ENCODE measurements around the gene SMC5. TPM values are rescaled to one million over a fixed set of nuclear protein-coding genes. Genes with fewer than 3 reads are reported as not detected.
"Not testable (repeated sequence)": the region's sequence is repeated elsewhere in the genome, so short reads cannot be mapped to it uniquely, and the experiment has no call there.

Gene SMC5
- total RNA-seq, 2 donors from 2014 or later: 32.6 to 47.1 TPM

DNA sequence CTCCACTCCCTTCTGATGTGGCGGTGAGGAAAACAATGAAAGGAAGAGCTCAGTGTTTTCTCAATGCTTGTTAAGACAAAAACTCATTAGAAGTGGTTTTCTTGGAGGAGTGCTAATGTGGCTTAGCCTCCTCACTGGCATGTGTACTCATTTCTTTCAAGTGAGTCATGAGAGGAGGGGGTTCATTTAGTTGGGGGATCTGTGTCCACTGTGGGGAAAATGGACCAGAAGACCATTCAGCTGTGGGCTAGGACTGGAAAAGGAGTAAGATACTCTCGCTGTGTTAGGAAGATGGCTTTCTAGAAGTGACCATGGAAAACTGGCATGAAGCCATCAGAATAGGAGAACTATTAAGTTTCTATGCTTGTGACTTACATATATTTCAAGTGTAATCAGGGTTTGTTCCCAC, 132.2 kb downstream of the SMC5 start:
- H3K36me3 Mint-ChIP-seq: peaks cover 4% of the 10 kb centered on the region
- H3K4me1 Mint-ChIP-seq (ENCODE audit: low read depth in 2 of 2): peaks cover 33 to 43% of the 10 kb centered on the region in 2 donors
- DNase-seq (ENCODE audit: low spot score) (no peak), ATAC-seq (no peak)
- no peak overlapping the region for H3K4me3 Mint-ChIP-seq
- no peaks in the 10 kb centered on the region for H3K27me3 Mint-ChIP-seq
- peak overlapping the region; percentile 52 to 78 for H3K27ac Mint-ChIP-seq
- no peaks in the 10 kb centered on the region for H3K9me3 Mint-ChIP-seq

DNA sequence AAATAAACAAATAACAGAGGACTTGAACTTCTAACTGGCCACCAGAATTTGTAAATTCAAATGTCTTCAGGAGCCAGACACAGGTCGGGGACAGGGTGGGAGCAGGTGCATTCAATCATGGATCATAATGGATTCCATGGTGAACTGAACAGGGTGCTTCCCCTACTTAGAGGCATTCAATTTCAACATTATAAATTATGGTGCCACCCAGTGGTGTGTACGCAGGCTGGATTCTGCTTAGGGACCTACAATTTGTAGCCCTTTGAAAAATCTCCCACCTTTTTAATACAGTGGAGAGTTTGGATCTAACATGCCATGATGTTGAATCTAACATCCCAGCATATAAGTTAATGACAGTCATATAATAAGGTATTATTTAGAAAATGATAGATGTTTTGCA, 133.4 kb downstream of the SMC5 start:
- ATAC-seq (peak in 1 of 2 donors; percentile 66), DNase-seq (ENCODE audit: low spot score) (no peak)

DNA sequence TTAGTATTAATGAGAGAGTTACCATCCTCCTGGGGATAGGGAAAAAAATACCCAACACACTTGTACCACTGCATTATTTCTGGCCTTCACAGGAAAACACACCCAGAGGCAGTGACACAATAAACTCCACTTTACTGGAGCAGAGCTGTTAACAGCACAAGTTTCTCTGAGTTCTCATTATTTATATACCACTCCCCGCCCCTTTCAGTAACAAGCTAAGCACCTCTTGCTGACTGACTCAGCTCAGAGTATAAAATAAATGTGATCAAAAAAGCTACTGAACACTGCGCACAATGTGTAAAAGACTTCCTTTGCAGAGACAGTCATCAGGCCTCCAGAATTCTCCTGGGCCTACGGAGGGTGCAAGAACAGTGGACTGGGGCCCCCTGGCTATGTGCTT, 134.1 kb downstream of the SMC5 start:
- Mint-ChIP-seq H3K4me1 (ENCODE audit: low read depth in 2 of 2) (peaks cover 40 to 46% of the 10 kb centered on the region in 2 donors), H3K36me3 (no peaks in the 10 kb centered on the region), H3K9me3 (no peaks in the 10 kb centered on the region), H3K4me3 (no peak overlapping the region), H3K27me3 (no peaks in the 10 kb centered on the region), H3K27ac (peak overlapping the region; percentile 24 to 86)
- no peak for ATAC-seq
- DNase-seq (ENCODE audit: low spot score): no peak

More for the DNA sequence above, 133.4 kb downstream of the SMC5 start:
- H3K9me3 Mint-ChIP-seq: no peaks in the 10 kb centered on the region
- H3K4me1 Mint-ChIP-seq (ENCODE audit: low read depth in 2 of 2): peaks cover 34 to 40% of the 10 kb centered on the region in 2 donors
- H3K27me3 Mint-ChIP-seq: no peaks in the 10 kb centered on the region
- peak overlapping the region; percentile 24 to 86 for H3K27ac Mint-ChIP-seq
- H3K4me3 Mint-ChIP-seq: no peak overlapping the region
- no peaks in the 10 kb centered on the region for H3K36me3 Mint-ChIP-seq

DNA sequence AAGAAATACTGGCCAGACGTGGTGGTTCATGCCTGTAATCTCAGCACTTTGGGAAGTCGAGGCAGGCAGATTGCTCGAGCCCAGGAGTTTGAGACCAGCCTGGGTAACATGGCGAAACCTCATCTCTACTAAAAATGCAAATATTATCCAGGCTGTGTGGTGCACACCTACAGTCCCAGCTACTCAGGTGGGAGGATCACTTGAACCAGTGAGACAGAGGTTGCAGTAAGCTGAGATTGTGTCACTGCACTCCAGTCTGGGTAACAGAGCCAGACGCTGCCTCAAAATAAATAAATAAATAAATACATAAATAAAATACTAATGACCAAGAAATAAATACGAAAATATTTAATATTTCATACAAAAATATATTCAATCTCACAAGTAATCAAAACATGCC, 136.9 kb downstream of the SMC5 start:
- H3K4me3 Mint-ChIP-seq: no peak overlapping the region
- DNase-seq (ENCODE audit: low spot score): no peak
- H3K4me1 Mint-ChIP-seq (ENCODE audit: low read depth in 2 of 2): peaks cover 46 to 48% of the 10 kb centered on the region in 2 donors
- no peaks in the 10 kb centered on the region for H3K27me3 Mint-ChIP-seq
- ATAC-seq: no peak
- peak overlapping the region in 1 of 2 donors; percentile 42 for H3K27ac Mint-ChIP-seq
- no peaks in the 10 kb centered on the region for H3K36me3 Mint-ChIP-seq
- H3K9me3 Mint-ChIP-seq: no peaks in the 10 kb centered on the region

DNA sequence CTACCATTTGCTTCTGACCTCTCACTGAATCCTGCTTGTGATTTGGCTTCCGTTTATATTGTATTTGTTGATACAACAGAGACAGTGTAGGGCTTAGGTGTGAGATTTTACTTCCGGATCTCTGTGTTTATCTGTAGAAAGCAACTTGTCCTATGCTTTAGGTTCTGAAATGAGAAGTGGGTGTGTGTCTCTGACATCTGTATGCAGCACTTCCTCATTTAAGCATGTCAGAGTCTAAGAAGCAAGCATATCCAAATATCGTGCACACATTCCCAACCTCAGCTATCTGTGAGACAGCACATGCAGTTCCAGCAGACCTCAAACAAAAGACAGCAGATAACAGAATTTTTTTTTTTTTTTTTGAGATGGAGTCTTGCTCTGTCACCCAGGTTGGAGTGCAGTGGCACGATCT, 139.4 kb downstream of the SMC5 start:
- DNase-seq (ENCODE audit: low spot score) (no peak), ATAC-seq (peak; percentile 81 to 94)
- Mint-ChIP-seq H3K4me3 (peak overlapping the region; percentile 70), H3K36me3 (no peaks in the 10 kb centered on the region), H3K27ac (peak overlapping the region; percentile 51 to 78), H3K4me1 (ENCODE audit: low read depth in 2 of 2) (peaks cover 30 to 31% of the 10 kb centered on the region in 2 donors), H3K9me3 (no peaks in the 10 kb centered on the region), H3K27me3 (no peaks in the 10 kb centered on the region)

DNA sequence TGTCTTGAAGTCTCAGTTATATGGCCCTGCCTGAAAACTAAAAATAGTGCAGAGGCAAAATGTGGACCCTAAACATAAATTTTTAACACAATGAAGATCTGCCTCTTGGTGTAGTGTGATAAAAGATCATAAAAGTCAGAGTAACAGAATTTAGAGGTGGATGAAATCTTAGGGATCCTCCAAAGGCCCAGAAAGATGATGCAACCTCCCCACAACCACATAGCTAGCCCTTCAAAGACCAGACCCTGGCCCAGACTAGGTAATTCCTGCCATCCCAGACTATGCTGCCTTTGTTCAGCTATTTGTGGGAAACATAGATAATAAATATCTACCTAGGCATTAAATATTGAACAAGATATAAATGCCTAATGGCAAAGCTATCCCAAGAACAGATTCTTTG, 140.4 kb downstream of the SMC5 start:
- H3K4me1 Mint-ChIP-seq (ENCODE audit: low read depth in 2 of 2): peaks cover 30 to 33% of the 10 kb centered on the region in 2 donors
- H3K9me3 Mint-ChIP-seq: no peaks in the 10 kb centered on the region
- H3K36me3 Mint-ChIP-seq: no peaks in the 10 kb centered on the region
- H3K27me3 Mint-ChIP-seq: no peaks in the 10 kb centered on the region
- H3K27ac Mint-ChIP-seq: peak overlapping the region; percentile 57 to 78
- ATAC-seq (no peak), DNase-seq (ENCODE audit: low spot score) (no peak)
- H3K4me3 Mint-ChIP-seq: peak overlapping the region; percentile 23

DNA sequence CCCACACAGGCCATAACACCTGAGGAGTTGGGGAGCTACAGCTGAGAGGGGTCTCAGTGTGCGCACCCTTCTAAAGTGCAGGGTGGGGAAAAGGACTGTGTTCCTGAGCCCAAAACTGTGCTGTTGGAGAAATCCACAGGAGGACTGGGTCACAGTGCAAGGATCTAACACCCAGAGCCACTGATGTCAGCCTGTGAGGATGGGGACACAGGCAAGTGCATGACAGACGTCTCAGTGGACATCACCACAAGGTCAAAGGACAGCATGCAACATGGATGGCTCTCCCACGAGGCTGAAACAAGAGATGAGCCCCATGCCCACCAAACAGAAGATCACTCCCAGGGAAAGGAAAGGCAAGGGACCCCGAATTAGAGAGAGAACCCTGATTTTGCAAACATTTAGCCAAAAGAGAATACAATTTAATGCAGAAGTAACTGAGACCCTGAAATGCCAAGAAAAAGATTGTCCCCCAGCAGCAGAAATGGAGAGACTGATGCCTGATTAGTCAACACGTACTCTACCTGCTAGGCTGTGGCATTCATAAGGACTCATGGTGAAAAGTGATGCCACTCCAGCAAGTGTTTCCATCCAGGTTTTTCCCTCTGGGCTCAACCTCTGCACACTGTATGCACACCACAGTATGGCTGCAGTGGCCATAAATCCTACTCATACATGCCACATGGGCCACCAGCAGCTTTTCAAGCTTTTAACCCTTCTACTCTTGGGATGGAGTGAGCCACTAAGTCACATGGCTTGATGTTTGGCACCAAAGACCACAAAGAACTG, 141.5 kb downstream of the SMC5 start:
- H3K27ac Mint-ChIP-seq: peak overlapping the region; percentile 32 to 78
- no peaks in the 10 kb centered on the region for H3K27me3 Mint-ChIP-seq
- peaks cover 34 to 36% of the 10 kb centered on the region in 2 donors for H3K4me1 Mint-ChIP-seq (ENCODE audit: low read depth in 2 of 2)
- no peaks in the 10 kb centered on the region for H3K9me3 Mint-ChIP-seq
- no peak overlapping the region for H3K4me3 Mint-ChIP-seq
- DNase-seq (ENCODE audit: low spot score) (no peak), ATAC-seq (no peak)
- H3K36me3 Mint-ChIP-seq: no peaks in the 10 kb centered on the region

DNA sequence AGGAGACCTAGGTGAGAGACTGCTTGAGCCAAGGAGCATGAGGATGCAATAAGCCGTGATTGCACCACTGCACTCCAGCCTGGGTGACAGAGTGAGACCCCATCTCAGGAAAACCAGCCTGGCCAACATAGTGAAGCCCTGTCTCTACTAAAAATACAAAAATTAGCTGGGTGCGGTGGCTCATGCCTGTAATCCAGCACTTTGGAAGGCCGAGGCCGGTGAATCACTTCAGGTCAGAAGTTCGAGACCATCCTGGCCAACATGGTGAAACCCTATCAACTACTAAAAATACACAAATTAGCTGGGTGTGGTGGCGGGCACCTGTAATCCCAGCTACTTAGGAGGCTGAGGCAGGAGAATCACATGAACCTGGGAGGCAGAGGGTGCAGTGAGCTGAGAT, 142.5 kb downstream of the SMC5 start:
- H3K4me1 Mint-ChIP-seq (ENCODE audit: low read depth in 2 of 2): peaks cover 39 to 41% of the 10 kb centered on the region in 2 donors
- DNase-seq (ENCODE audit: low spot score); H3K4me3 Mint-ChIP-seq; ATAC-seq; H3K36me3 Mint-ChIP-seq; H3K27me3 Mint-ChIP-seq; H3K27ac Mint-ChIP-seq; H3K9me3 Mint-ChIP-seq: not testable (repeated sequence)

DNA sequence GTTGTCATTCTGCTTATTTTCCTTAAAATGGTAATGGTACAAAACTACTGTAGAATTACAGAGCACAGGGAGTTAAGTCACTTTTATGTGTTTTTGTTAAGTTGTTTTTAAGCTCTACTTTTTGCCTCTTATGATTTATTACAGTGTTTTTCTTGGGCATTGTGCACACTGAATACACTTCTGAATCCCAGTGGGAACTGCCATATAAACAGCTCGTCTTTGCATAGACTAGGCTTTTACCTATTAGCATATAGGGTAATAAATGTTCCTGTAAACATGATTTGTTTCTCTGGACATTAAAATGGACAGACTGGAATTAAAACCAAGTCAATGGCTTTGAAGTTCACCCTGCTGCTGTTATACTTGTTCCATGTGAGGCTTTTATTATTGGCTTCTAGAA, 143.4 kb downstream of the SMC5 start:
- DNase-seq (ENCODE audit: low spot score) (no peak), ATAC-seq (no peak)
- H3K36me3 Mint-ChIP-seq: no peaks in the 10 kb centered on the region
- no peak overlapping the region for H3K4me3 Mint-ChIP-seq
- peaks cover 48 to 50% of the 10 kb centered on the region in 2 donors for H3K4me1 Mint-ChIP-seq (ENCODE audit: low read depth in 2 of 2)
- H3K9me3 Mint-ChIP-seq: no peaks in the 10 kb centered on the region
- H3K27ac Mint-ChIP-seq: no peak overlapping the region
- H3K27me3 Mint-ChIP-seq: no peaks in the 10 kb centered on the region

DNA sequence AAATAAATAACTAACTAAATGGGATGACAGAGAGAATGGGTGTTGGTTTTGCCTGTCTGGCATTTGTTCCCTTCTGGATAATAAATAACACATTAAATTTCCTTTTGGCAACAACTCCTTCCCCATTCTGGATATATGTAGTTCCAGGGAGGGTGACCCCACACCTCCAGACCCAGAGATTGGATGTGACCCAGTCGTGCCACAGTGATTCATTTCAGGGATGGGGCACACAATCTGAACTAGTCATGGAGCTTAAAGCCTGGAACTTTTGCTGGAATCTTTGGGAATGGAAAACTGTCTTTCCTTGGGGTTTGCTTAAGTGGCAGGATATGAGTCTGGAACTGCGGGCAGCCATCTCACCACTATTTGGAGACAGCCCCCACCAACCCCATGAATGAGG, 144.4 kb downstream of the SMC5 start:
- no peaks in the 10 kb centered on the region for H3K9me3 Mint-ChIP-seq
- DNase-seq (ENCODE audit: low spot score) (no peak), ATAC-seq (no peak)
- H3K36me3 Mint-ChIP-seq: no peaks in the 10 kb centered on the region
- H3K27me3 Mint-ChIP-seq: no peaks in the 10 kb centered on the region
- no peak overlapping the region for H3K4me3 Mint-ChIP-seq
- no peak overlapping the region for H3K27ac Mint-ChIP-seq
- peaks cover 44 to 49% of the 10 kb centered on the region in 2 donors for H3K4me1 Mint-ChIP-seq (ENCODE audit: low read depth in 2 of 2)

DNA sequence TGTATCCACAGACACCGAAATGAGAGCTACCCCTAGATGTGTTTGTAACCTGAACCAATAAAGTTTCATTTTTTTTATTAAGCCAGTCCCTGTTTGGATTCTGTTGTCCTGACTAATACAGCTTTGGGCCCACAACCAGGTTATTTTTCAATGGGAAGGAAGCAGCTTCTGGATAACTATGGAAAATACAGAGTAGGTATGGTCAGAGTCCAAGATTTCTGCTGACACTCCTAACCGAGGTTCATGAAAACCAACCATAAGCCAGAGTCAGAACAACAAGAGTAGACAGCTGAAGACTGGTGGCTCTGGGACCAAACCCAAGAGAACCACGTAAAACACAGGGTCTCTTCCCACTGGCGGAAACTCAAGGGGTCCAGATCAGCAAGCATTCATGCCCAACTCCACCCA, 144.8 kb downstream of the SMC5 start:
- no peaks in the 10 kb centered on the region for H3K36me3 Mint-ChIP-seq
- H3K4me3 Mint-ChIP-seq: no peak overlapping the region
- DNase-seq (ENCODE audit: low spot score): no peak
- ATAC-seq: no peak
- H3K9me3 Mint-ChIP-seq: no peaks in the 10 kb centered on the region
- no peaks in the 10 kb centered on the region for H3K27me3 Mint-ChIP-seq
- H3K4me1 Mint-ChIP-seq (ENCODE audit: low read depth in 2 of 2): peaks cover 42 to 46% of the 10 kb centered on the region in 2 donors
- no peak overlapping the region for H3K27ac Mint-ChIP-seq

DNA sequence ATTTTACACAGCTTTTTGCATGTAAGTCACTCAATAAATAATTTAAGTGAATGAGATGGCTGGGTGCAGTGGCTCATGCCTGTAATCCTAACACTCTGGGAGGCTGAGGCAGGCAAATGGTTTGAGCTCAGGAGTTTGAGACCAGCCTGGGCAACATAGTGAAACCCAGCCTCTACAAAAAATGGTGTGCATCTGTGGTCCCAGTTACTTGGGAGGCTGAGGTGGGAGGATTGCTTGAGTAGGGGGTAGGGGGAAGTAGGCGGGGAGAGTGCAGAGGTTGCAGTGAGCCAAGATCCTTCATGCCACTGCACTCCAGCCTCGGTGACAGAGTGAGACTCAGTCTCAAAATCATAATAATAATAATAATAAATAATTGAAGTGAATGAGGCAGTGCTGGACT, 145.5 kb downstream of the SMC5 start:
- no peaks in the 10 kb centered on the region for H3K9me3 Mint-ChIP-seq
- H3K27me3 Mint-ChIP-seq: no peaks in the 10 kb centered on the region
- ATAC-seq (no peak), DNase-seq (ENCODE audit: low spot score) (no peak)
- peaks cover 38 to 41% of the 10 kb centered on the region in 2 donors for H3K4me1 Mint-ChIP-seq (ENCODE audit: low read depth in 2 of 2)
- H3K4me3 Mint-ChIP-seq: no peak overlapping the region
- H3K27ac Mint-ChIP-seq: no peak overlapping the region
- H3K36me3 Mint-ChIP-seq: no peaks in the 10 kb centered on the region
